Ascending aorta (tissue), 2 donors: ENCODE results near the gene TFR2. TPM values are rescaled to one million over a fixed set of nuclear protein-coding genes. Genes with fewer than 3 reads are reported as not detected.

Experiments used
- DNase-seq, 2 donors: peaks; one replicate each; pipeline ENCODE4 v3.0.0-alpha.2; 2019; ENCODE audit warnings: low spot score in 2 of 2
- H3K27ac ChIP-seq, 2 donors: fragments of 200-600 bp; sonication (generic); one replicate each; pipeline ENCODE4 v1.5.1; 2016 to 2017; ENCODE audit warnings: mild to moderate bottlenecking in 1 of 2
- H3K27me3 ChIP-seq: fragments of 200-600 bp; sonication (generic); one replicate; pipeline ENCODE4 v1.5.1; 2017
- H3K36me3 ChIP-seq, 2 donors: fragments of 200-600 bp; sonication (generic); one replicate each; pipeline ENCODE4 v1.5.1; 2016
- H3K4me1 ChIP-seq, 2 donors: fragments of 200-600 bp; sonication (generic); one replicate each; pipeline ENCODE4 v1.5.1; 2016 to 2017; ENCODE audit warnings: mild to moderate bottlenecking in 1 of 2
- H3K4me3 ChIP-seq, 2 donors: fragments of 200-600 bp; sonication (generic); one replicate each; pipeline ENCODE4 v1.5.1; 2016 to 2017; ENCODE audit warnings: mild to moderate bottlenecking in 1 of 2
- H3K9me3 ChIP-seq, 2 donors: fragments of 200-600 bp; sonication (generic); one replicate each; pipeline ENCODE4 v1.5.1; 2016
- CTCF ChIP-seq, 3 experiments: fragments of 200-600 bp in 2 of 3; fragments of 450-650 bp in 1 of 3; sonication (generic) in 2 of 3; IDR thresholded peaks; one replicate each; pipeline ENCODE4 v1.5.1; 2016 to 2019; ENCODE audit warnings: antibody characterized with exemption in 3 of 3, mild to moderate bottlenecking in 1 of 3, moderate library complexity in 1 of 3
- intact Hi-C: fragments of 100-400 bp; cut with DNase I; formaldehyde crosslinking; loops from one replicate; pipeline ENCODE4 v1.15.1; 2023
- total RNA-seq: library from RNA; depleted of rRNA; stranded (reverse); fragments of >200 nt; gene quantifications from one replicate; pipeline ENCODE4 v1.1.0, GENCODE V29; 2016

Gene TFR2
- total RNA-seq, 1 donor from 2014 or later = not detected

- no peak for DNase-seq
- intact Hi-C loops = no loop called here
- TF ChIP-seq CTCF (IDR thresholded peaks at IDR 0.05) = no peak
- no peaks in the 10 kb centered on the region for H3K9me3 ChIP-seq
- peaks cover 3% of the 10 kb centered on the region in 2 donors for H3K4me1 ChIP-seq
- H3K4me3 ChIP-seq = peak overlapping the region; percentile 55 to 58
- no peak overlapping the region for H3K27ac ChIP-seq
- H3K36me3 ChIP-seq = no peaks in the 10 kb centered on the region
- H3K27me3 ChIP-seq = no peaks in the 10 kb centered on the region
Observed at GRCh38 chr7:100626055-100626454, 15.3 kb downstream of the TFR2 start.

DNA sequence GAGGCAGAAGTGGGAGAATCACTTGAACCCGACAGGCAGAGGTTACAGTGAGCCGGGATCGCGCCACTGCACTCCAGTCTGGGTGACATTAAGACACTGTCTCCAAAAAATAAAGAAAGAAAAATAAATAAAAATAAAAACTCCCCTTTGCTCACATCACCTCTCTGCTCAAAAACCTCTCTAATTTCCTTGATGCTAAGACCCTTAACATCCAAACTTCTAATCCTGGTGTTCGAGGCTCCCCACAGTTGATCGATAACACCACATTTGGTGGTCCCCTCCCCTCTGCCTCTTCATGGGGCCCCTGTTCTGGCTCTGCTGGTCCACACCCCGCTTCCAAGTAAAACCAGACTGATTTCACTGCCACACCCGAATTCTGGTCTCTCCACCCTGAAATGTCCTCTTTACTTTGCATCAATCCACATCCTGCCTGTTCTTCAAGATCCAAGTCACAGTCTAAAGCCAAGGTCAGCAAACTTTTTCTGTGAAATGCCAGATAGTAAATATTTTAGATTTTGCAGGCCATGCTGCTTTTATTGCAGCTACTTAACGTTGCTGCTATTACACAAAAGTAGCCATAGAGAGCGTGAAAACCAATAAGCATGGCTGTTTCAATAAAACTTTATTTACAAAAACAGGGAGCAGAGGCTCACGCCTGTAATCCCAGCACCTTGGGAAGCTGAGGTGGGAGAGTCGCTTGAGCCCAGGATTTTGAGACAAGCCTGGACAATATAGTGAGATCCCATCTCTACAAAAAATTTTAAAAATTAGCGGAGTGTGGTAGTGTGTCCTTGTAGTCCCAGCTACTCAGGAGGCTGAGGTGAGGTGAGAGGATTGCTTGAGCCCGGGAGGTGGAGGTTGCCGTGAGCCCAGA lies 17.2 kb downstream of the TFR2 start:
- intact Hi-C loops = no loop called here
- H3K9me3 ChIP-seq = no peaks in the 10 kb centered on the region
- TF ChIP-seq CTCF (IDR thresholded peaks at IDR 0.05) = no peak
- no peaks in the 10 kb centered on the region for H3K36me3 ChIP-seq
- no peak overlapping the region for H3K27ac ChIP-seq
- H3K27me3 ChIP-seq = no peaks in the 10 kb centered on the region
- peaks cover 3% of the 10 kb centered on the region in 2 donors for H3K4me1 ChIP-seq
- no peak for DNase-seq
- H3K4me3 ChIP-seq = no peak overlapping the region

GRCh38 chr7:100621554-100621953 lies 19.8 kb downstream of the TFR2 start:
- no peak for TF ChIP-seq CTCF (IDR thresholded peaks at IDR 0.05)
- Histone ChIP-seq H3K27me3 (no peaks in the 10 kb centered on the region), H3K27ac (no peak overlapping the region), H3K4me3 (no peak overlapping the region), H3K9me3 (no peaks in the 10 kb centered on the region), H3K4me1 (no peaks in the 10 kb centered on the region), H3K36me3 (peaks cover 0 to 5% of the 10 kb centered on the region in 2 donors)
- intact Hi-C loops = no loop called here
- DNase-seq = no peak

DNA sequence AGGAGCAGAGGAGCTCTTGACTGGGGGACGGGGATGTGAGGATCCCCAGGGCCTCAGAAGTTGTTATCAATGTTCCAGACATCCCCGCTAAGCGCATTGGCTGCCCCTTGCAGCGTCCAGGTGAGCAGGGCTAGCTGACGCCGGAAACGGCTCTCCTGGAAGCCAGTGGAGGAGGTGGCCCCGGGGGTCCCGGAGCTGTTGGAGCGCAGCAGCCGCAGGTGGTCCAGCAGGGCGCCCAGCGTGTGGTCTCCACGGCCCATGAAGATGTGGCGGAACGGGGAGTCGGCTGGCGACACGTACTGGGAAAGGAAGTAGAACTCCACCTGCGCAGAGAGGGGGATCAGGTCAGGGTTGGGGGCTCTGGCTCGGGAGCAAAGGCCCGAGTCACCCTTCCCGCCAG lies 20.5 kb downstream of the TFR2 start:
- Histone ChIP-seq H3K4me1 (no peaks in the 10 kb centered on the region), H3K27ac (no peak overlapping the region), H3K27me3 (no peaks in the 10 kb centered on the region), H3K9me3 (no peaks in the 10 kb centered on the region), H3K36me3 (peaks cover 0 to 5% of the 10 kb centered on the region in 2 donors), H3K4me3 (no peak overlapping the region)
- no peak for DNase-seq
- TF ChIP-seq CTCF (IDR thresholded peaks at IDR 0.05) = no peak
- intact Hi-C loops = no loop called here

- TF ChIP-seq CTCF (IDR thresholded peaks at IDR 0.05) = no peak
- Histone ChIP-seq H3K4me3 (no peak overlapping the region), H3K27ac (no peak overlapping the region), H3K4me1 (no peaks in the 10 kb centered on the region), H3K9me3 (no peaks in the 10 kb centered on the region), H3K36me3 (peaks cover 0 to 5% of the 10 kb centered on the region in 2 donors), H3K27me3 (no peaks in the 10 kb centered on the region)
- intact Hi-C loops = no loop called here
- DNase-seq = no peak
Observed at GRCh38 chr7:100620239-100620638, 21.1 kb downstream of the TFR2 start.
